Subcutaneous adipose tissue (tissue), 4 donors: ENCODE measurements around the gene DOCK7. TPM values are rescaled to one million over a fixed set of nuclear protein-coding genes. Genes with fewer than 3 reads are reported as not detected.

Experiments
- CTCF ChIP-seq: fragments of 450-650 bp; IDR thresholded peaks from one replicate; pipeline ENCODE4 v1.5.1; 2016; ENCODE audit warnings: low read depth, mild to moderate bottlenecking, control low read depth, antibody characterized with exemption, moderate library complexity
- total RNA-seq, 4 donors: library from RNA; depleted of rRNA; stranded (reverse); fragments of >200 nt; gene quantifications; one replicate each; pipeline ENCODE4 v1.1.0, GENCODE V29; 2016

The DOCK7 gene
- total RNA-seq, 4 donors from 2014 or later = 36.7 to 65.4 (median 59.7) TPM

- no peak for TF ChIP-seq CTCF
Observed at GRCh38 chr1:62597281-62597680, 90.9 kb downstream of the DOCK7 start, which contains the start of gene ANGPTL3. Gene ANGPTL3, plus strand, starts transcription at chr1:62597520. Its CDS starts 47 bp downstream, at chr1:62597567.

GRCh38 chr1:62595647-62596046 lies 92.5 kb downstream of the DOCK7 start:
- TF ChIP-seq CTCF = no peak

GRCh38 chr1:62593825-62594394 lies 94.3 kb downstream of the DOCK7 start:
- no peak for TF ChIP-seq CTCF

GRCh38 chr1:62590970-62591368 lies 97.2 kb downstream of the DOCK7 start:
- TF ChIP-seq CTCF = no peak

GRCh38 chr1:62590255-62590969 lies 97.8 kb downstream of the DOCK7 start:
- TF ChIP-seq CTCF = no peak

- TF ChIP-seq CTCF = no peak
Observed at GRCh38 chr1:62589321-62589720, 98.9 kb downstream of the DOCK7 start.

GRCh38 chr1:62588000-62588399 lies 100.2 kb downstream of the DOCK7 start:
- TF ChIP-seq CTCF = no peak
